Middle frontal gyrus (tissue), 1 donor: ENCODE data around the gene RLN2.

Source experiments
- DNase-seq: peaks from one replicate; pipeline ENCODE4 v3.0.0-alpha.2; 2015; ENCODE audit warnings: low spot score; ENCODE audit errors: extremely low spot score

The RLN2 gene

GRCh38 chr9:5269249-5269715 is 35.2 kb downstream of the RLN2 start:
- no peak for DNase-seq

- no peak for DNase-seq
These were observed 38.6 kb downstream of the RLN2 start for GRCh38 chr9:5265939-5266338.

- no peak for DNase-seq
These were observed 40.3 kb downstream of the RLN2 start for GRCh38 chr9:5264219-5264595.

GRCh38 chr9:5263351-5264218 is 40.9 kb downstream of the RLN2 start:
- no peak for DNase-seq
